Measurements from ENCODE around the gene CERS6.

- TF ChIP-seq CTCF (conservative IDR thresholded peaks at IDR 0.05 in 1 of 2, IDR thresholded peaks at IDR 0.05 in 1 of 2; ENCODE audit: extremely low read depth in 1 of 2, insufficient read depth in 1 of 2, low read depth in 1 of 2, low read length in 2 of 2), result no peak
- no peak for TF ChIP-seq EZH2 (IDR thresholded peaks at IDR 0.05; ENCODE audit: borderline replicate concordance, low read length)
Observed at GRCh38 chr2:168534926-168535325, 78.9 kb downstream of the CERS6 start.

Measured in mammary epithelial cell (primary cell).